Mucosa of descending colon (tissue), 3 donors: ENCODE measurements around the gene PCSK5. TPM values are rescaled to one million over a fixed set of nuclear protein-coding genes. Genes with fewer than 3 reads are reported as not detected.

ENCODE experiments used
- ATAC-seq: fragments of 200-7000 bp; cut with Tn5 transposase; one replicate; pipeline ENCODE4 v1.9.1; 2020; ENCODE audit warnings: mild to moderate bottlenecking, moderate library complexity
- DNase-seq, 3 donors: peaks; one replicate each; pipeline ENCODE4 v3.0.0-alpha.2; 2020
- H3K36me3 ChIP-seq: fragments of 200-600 bp; one replicate; pipeline ENCODE4 v1.8.0; 2021; ENCODE audit warnings: low read depth, mild to moderate bottlenecking
- H3K4me1 ChIP-seq: fragments of 200-600 bp; one replicate; pipeline ENCODE4 v1.8.0; 2021; ENCODE audit warnings: low read depth, mild to moderate bottlenecking
- H3K4me3 ChIP-seq: fragments of 200-600 bp; one replicate; pipeline ENCODE4 v1.8.0; 2021; ENCODE audit warnings: mild to moderate bottlenecking
- H3K9me3 ChIP-seq: fragments of 200-600 bp; one replicate; pipeline ENCODE4 v1.8.0; 2021; ENCODE audit warnings: mild to moderate bottlenecking
- intact Hi-C, 2 donors: fragments of 100-400 bp; cut with DNase I in 1 of 2; cut with micrococcal nuclease in 1 of 2; formaldehyde crosslinking; loops; one replicate each; pipeline versions ENCODE4 v1.11.0 to v1.11.1; 2022; cut with DNase I, micrococcal nuclease
- total RNA-seq, 3 donors: library from RNA; stranded (reverse); fragmentation: NEBNext Ultra II Directional in 2 of 3; extraction: Animal tissue kit (Norgen Biotek cat#: 25700) in 2 of 3; gene quantifications; one replicate each; pipeline versions ENCODE4 v1.2.1 to v1.2.4, GENCODE V29; 2021 to 2023
- TF ChIP-seq, protein P1 (sequence below): fragments of 200-600 bp; IDR thresholded peaks from one replicate; pipeline ENCODE4 v1.8.0; 2022; ENCODE audit warnings: antibody characterized with exemption, mild to moderate bottlenecking
- donor health status: DM: no; HTN: no; CAD: no; lungs with moderate emphysema.
- donor health status: DM: no; HTN: no; CAD: no.
- donor health status: DM: no; HTN: yes; CAD: no.

Gene PCSK5
- total RNA-seq, 3 donors from 2014 or later, result 44.3 to 82.0 (median 53.3) TPM

DNA sequence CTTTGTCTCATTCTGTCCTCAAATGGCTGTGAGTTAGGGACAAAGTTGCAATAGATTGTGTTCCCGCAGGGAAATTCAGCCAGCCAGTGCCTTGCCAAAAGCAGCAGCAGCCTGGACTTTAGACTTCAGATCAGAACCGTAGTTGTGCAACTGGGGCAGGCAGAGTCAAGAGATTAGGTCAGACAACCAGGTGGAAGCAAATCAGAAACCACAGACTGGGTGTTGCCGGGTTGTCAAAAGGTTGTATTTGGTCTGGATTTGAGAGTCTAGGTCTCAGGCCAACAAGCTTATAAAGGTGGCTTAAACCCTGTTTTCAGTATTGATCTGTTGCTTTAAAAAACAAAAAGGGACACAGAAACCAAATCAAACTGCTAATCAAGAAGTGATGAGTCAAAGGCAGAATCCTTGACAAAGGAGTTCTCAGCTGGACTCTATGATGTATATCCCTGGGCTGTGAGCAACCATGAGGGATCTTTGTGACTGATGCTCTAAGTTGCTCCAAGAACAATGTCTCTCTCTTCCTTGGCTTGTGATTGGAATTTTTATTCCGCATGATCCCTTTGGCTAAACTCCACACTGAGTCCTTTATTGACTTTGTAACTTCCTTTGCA lies 482.8 kb downstream of the PCSK5 start:
- ATAC-seq (peak; percentile 87), DNase-seq (peak; percentile 63 to 82 (median 70))
- TF ChIP-seq, protein P1, sequence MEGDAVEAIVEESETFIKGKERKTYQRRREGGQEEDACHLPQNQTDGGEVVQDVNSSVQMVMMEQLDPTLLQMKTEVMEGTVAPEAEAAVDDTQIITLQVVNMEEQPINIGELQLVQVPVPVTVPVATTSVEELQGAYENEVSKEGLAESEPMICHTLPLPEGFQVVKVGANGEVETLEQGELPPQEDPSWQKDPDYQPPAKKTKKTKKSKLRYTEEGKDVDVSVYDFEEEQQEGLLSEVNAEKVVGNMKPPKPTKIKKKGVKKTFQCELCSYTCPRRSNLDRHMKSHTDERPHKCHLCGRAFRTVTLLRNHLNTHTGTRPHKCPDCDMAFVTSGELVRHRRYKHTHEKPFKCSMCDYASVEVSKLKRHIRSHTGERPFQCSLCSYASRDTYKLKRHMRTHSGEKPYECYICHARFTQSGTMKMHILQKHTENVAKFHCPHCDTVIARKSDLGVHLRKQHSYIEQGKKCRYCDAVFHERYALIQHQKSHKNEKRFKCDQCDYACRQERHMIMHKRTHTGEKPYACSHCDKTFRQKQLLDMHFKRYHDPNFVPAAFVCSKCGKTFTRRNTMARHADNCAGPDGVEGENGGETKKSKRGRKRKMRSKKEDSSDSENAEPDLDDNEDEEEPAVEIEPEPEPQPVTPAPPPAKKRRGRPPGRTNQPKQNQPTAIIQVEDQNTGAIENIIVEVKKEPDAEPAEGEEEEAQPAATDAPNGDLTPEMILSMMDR, result no peak
- H3K4me3 ChIP-seq, result no peak overlapping the region
- no peaks in the 10 kb centered on the region for H3K9me3 ChIP-seq
- intact Hi-C loops, result no loop called here
- no peaks in the 10 kb centered on the region for H3K36me3 ChIP-seq
- H3K4me1 ChIP-seq, result peaks cover 47% of the 10 kb centered on the region

GRCh38 chr9:76373784-76374474 lies 483.5 kb downstream of the PCSK5 start:
- DNase-seq, result peak in 1 of 3 donors; percentile 34
- intact Hi-C loops, result no loop called here
- peaks cover 42% of the 10 kb centered on the region for H3K4me1 ChIP-seq
- ATAC-seq, result peak; percentile 52
- H3K36me3 ChIP-seq, result no peaks in the 10 kb centered on the region
- no peaks in the 10 kb centered on the region for H3K9me3 ChIP-seq
- TF ChIP-seq, protein P1, result no peak
- no peak overlapping the region for H3K4me3 ChIP-seq

DNA sequence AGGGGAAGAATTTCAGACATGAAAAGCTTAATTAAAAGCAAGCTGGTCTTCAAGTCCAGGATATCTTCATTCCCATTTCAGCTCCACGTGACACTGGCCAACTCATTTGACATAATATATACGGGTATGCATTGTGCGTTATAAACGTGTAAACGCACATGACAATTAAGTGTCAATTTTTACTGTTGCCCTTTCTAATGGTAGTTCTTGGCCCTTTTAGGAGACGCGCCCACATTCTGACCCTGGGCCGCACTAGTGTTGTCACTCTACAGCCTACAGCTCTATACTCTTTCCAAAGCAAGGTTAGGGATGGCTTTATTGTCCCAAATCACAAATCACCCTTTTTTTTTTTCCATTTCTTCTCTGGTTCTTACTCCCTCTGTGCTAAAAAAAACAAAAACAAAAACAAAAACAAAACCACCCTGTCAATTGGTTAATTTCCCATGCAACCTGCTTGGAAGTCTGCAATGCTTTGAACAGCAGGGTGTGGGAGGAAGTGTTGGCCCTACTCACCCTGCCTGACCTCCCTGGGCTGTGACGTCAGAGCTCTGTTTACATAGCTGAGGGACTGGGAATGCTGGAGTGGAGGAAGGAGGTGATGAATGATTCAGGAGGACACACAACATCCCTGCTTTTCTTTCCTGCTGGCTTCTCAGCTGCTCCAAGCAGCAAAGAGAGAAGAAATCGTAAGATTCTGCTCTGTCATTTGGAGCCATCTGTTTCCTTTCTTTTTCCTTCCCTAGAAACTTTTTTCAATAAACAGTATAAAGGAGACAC lies 484.5 kb downstream of the PCSK5 start:
- H3K4me1 ChIP-seq, result peaks cover 32% of the 10 kb centered on the region
- ATAC-seq, result peak; percentile 92
- TF ChIP-seq, protein P1, result no peak
- no peaks in the 10 kb centered on the region for H3K9me3 ChIP-seq
- no peak overlapping the region for H3K4me3 ChIP-seq
- DNase-seq, result peak; percentile 87 to 93 (median 87)
- H3K36me3 ChIP-seq, result no peaks in the 10 kb centered on the region
- intact Hi-C loops, result no loop called here

DNA sequence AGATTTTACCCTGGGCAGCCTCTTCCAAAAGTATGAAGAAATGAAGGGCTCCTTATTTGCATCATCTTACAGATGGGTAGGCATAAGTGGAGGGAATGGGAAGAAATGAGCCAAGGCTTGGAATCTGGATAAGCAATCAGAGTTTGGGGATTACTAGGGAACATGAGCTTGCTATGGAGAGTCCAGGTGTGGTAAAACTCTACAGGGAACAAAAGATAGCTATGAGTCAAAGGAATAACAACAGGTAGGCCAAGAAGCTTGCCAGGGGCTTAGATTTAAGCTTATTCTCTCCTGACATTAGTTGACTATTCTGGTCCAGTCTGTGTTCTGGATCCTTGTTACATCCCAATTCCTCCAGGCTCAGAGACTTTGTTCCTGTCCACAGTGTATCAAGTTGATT lies 487.3 kb downstream of the PCSK5 start:
- DNase-seq (no peak), ATAC-seq (no peak)
- H3K4me3 ChIP-seq, result no peak overlapping the region
- TF ChIP-seq, protein P1, result no peak
- intact Hi-C loops, result no loop called here
- no peaks in the 10 kb centered on the region for H3K9me3 ChIP-seq
- H3K36me3 ChIP-seq, result no peaks in the 10 kb centered on the region
- peaks cover 17% of the 10 kb centered on the region for H3K4me1 ChIP-seq

- intact Hi-C loops, result no loop called here
- no peaks in the 10 kb centered on the region for H3K9me3 ChIP-seq
- H3K4me3 ChIP-seq, result no peak overlapping the region
- H3K36me3 ChIP-seq, result no peaks in the 10 kb centered on the region
- TF ChIP-seq, protein P1, result no peak
- no peak for ATAC-seq
- DNase-seq, result no peak
- peaks cover 13% of the 10 kb centered on the region for H3K4me1 ChIP-seq
These were observed 488.0 kb downstream of the PCSK5 start for GRCh38 chr9:76378367-76379073.
